Dedifferentiated amniotic fluid mesenchymal stem cell (primary cell): ENCODE results near the gene UBE2G2.

ENCODE experiments used
- DNase-seq: peaks from one replicate; pipeline ENCODE4 v3.0.0-alpha.2; 2016; ENCODE audit errors: extremely low spot score

Gene UBE2G2

DNA sequence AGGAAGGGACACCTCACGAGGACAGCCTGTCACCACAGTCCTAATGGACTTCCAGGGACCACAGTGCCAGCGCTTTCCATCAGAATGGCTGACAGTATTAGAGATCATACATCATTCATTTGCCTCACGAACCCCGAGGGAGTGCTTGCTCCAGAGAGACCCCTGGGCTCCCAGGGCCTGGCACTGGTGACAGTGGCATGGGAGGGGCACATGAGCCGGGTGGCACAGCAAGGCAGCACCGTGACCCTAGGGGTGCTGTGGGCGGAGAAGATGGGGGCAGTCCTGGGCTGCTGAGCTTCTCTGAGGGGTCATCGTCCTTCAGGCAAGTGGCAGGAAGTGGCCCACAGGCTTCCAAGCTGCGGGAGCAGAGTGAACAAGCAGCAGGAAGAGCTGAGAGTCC lies 73.9 kb downstream of the UBE2G2 start:
- DNase-seq, result no peak

DNA sequence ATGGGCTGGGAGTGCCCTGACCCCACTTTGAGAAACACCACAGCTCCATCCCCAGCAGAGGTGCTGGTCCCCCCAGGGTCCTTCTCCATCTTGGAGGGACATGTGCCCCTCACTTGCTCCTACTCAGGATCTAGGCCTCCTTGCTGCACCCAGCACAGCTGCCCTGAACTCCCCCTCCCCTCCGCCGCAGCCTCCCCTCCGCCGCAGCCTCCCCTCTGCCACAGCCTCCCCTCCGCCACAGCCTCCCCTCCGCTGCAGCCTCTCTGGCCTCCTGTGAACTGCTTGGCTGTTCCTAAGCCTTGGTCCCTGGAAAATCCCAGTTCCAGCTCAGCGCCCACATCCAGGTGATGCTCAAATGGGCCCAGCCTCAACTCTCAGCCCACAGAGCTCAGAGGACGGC lies 74.3 kb downstream of the UBE2G2 start:
- no peak for DNase-seq

DNA sequence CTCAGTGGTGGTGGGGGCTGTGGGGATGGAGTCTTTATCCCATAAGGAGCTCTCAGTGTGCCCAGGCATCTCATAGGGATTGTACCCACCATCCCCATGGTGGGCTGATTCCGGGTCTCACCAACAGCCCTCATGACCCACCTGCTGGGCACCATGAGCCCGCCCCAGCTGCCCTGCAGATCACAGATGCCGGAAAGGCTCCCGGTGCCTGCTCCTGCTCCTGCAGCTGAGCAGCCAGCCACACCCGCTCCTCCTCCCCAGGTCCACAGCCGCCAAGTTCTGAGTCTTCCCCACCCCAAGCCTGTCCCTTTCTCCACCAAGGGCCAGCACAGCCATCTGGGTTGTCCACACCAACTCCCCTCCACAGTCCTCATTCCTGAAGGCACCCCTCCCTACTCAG lies 74.8 kb downstream of the UBE2G2 start:
- no peak for DNase-seq

DNA sequence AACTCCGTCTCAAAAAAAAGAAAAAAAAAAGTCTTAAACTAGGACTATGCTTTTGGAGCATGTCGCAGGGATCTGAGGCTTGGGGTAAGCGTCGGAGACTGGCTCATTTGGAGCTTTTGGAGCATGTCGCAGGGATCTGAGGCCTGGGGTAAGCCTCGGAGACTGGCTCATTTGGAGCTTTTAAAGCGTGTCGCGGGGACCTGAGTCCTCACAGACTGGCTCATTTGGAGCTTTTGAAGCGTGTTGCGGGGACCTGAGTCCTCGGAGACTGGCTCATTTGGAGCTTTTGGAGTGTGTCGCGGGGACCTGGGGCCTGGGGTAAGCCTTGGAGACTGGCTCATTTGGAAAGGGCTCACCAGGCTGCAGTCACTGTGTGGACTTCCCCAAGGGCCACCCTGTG lies 76.7 kb downstream of the UBE2G2 start:
- DNase-seq, result no peak

DNA sequence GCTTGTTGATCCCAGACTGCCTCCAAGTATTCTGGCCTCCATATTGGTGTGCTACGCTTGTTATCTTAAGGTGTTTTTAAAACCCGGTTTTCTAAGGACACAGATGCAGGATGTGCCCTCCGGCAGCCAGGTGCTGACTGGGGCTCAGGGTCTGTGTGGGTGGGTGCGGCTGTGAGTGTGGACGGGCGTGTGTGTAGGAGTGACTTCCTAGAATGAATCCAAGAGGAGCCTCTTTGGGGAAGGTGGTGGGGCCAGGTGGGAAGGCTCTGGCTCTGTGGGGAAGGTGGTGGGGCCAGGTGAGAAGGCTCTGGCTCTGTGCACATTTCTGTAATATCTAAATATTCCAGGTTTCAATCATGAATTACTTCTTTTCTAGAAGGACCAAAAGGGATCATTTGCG lies 77.4 kb downstream of the UBE2G2 start:
- DNase-seq, result no peak

DNA sequence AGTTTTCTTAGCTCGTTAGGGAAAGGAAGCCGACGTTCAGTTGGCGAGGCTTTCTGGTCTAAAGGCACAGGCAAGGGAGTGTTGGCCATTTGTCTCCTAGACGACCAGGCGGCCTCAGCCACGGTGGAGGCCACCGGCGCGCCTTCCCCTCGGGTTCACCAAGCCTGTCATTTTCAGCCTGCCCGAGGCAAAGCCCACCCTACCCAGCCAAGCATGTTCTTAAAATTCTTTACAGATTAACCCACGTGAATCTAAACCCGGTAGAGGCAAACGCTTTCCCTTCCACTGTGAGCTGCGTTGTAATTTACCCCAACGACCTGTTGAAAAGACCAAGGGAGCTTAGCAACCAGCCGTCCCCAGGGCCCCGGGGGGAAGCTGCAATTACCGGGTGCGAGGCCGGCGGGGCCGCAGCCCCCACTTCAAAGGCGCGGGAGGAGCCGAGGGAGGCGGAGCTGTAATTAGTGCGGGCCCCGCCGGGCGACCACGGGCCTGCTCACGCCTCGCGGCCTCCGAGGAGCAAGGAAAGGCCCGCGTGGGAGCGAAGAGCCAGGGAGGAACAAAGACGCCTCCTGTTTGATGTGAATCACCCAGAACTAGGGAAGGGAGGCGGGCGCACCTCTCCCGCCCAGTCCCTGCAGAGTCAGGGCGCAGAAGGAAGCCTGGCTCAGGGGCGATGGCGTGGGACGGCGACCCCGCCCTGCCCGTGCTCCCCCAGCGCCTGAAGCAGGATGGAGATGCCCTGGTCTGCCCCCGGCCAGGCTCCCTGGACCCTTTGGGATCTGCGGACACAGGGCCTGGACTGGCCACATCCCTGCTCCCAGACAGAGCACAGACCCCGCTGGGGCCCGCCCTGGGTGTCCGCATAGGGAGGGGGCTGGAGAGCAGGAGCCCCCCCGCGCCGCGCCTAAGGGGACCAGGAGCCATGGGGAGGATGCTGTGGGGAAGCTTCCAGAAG lies 78.2 kb downstream of the UBE2G2 start:
- no peak for DNase-seq

DNA sequence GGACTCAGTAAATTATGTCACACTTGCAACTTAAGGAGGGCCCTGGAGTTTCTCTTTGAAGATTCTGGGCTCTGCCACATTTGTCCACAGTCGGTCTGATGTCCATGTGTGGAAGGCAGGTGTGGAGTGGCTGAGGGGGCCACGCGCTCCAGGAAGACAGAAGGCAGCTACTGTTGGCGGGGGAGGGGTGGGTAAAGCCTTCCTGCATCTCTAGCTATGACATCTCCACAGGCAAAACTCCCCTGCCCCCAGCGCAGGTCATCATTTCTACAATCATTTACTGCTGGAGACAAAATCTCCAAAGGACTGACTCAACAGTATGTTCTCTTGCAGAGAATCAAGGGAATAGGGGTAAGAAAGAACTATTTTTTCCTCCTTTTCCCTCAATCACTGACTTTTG lies 78.9 kb downstream of the UBE2G2 start:
- no peak for DNase-seq

DNA sequence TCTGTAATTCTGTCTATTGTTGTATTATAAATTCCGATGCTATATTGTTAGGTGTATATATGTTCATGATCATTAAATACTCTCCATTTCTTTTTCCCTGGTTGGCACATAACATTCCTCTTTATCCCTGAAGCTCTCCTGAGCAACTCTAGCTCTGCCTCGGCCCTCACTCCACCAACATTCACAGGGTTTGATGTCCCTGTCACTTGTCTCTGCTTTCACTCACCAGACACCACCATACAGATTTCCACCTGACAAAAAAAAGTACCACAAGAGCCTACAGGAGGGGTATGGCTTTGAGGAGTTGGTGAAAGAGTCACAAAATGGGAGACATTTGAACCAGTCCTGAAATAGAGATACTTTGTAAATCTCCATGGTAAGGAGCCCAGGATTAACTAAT lies 81.5 kb downstream of the UBE2G2 start:
- no peak for DNase-seq
